ENCODE results near the gene CRLF1.
"Not testable (repeated sequence)": the region's sequence is repeated elsewhere in the genome, so short reads cannot be mapped to it uniquely, and the experiment has no call there.

The CRLF1 gene

DNA sequence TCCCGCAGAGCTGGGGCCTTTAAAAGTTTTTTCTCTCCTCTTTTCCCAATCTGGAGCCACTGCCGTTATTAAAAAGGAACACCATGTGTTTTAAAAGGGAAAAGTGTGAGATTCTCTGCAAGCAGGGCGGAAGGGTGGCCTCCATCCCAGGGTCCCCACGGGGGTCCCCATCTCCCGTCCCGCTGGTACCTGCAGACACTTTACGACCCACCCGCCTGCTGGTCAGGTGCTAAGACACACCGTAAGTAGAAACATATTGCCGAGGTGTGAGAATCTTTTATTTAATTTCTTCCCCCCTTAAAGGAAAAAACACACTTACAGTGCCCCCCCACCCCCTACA lies 1.8 kb downstream of the CRLF1 start:
- no peaks in the 10 kb centered on the region for H3K36me3 ChIP-seq (replicated peaks; ENCODE audit: low read depth, low read length)
- H2AFZ ChIP-seq (ENCODE audit: low read depth, low read length), result no peak overlapping the region
- H3K4me1 ChIP-seq (ENCODE audit: low read length), result no peaks in the 10 kb centered on the region
- H3K4me2 ChIP-seq (ENCODE audit: low read length), result no peak overlapping the region
- H3K9ac ChIP-seq (ENCODE audit: low read length), result no peak overlapping the region
- H3K4me3 ChIP-seq (ENCODE audit: low read length), result no peak overlapping the region
- H3K27me3 ChIP-seq (ENCODE audit: low read depth, low read length), result peaks cover 28% of the 10 kb centered on the region
- H3K27ac ChIP-seq (ENCODE audit: low read length), result no peak overlapping the region
- no peaks in the 10 kb centered on the region for H3K79me2 ChIP-seq (ENCODE audit: low read length)
- no peaks in the 10 kb centered on the region for H4K20me1 ChIP-seq (ENCODE audit: insufficient read depth, low read length)
- TF ChIP-seq EZH2phosphoT487 (IDR thresholded peaks at IDR 0.05; ENCODE audit: low read depth), result no peak
- TF ChIP-seq, protein P1, sequence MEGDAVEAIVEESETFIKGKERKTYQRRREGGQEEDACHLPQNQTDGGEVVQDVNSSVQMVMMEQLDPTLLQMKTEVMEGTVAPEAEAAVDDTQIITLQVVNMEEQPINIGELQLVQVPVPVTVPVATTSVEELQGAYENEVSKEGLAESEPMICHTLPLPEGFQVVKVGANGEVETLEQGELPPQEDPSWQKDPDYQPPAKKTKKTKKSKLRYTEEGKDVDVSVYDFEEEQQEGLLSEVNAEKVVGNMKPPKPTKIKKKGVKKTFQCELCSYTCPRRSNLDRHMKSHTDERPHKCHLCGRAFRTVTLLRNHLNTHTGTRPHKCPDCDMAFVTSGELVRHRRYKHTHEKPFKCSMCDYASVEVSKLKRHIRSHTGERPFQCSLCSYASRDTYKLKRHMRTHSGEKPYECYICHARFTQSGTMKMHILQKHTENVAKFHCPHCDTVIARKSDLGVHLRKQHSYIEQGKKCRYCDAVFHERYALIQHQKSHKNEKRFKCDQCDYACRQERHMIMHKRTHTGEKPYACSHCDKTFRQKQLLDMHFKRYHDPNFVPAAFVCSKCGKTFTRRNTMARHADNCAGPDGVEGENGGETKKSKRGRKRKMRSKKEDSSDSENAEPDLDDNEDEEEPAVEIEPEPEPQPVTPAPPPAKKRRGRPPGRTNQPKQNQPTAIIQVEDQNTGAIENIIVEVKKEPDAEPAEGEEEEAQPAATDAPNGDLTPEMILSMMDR (IDR thresholded peaks at IDR 0.05; ENCODE audit: low read depth, low read length), result no peak
- no peaks in the 10 kb centered on the region for H3K9me3 ChIP-seq (ENCODE audit: insufficient read depth, low read length)

DNA sequence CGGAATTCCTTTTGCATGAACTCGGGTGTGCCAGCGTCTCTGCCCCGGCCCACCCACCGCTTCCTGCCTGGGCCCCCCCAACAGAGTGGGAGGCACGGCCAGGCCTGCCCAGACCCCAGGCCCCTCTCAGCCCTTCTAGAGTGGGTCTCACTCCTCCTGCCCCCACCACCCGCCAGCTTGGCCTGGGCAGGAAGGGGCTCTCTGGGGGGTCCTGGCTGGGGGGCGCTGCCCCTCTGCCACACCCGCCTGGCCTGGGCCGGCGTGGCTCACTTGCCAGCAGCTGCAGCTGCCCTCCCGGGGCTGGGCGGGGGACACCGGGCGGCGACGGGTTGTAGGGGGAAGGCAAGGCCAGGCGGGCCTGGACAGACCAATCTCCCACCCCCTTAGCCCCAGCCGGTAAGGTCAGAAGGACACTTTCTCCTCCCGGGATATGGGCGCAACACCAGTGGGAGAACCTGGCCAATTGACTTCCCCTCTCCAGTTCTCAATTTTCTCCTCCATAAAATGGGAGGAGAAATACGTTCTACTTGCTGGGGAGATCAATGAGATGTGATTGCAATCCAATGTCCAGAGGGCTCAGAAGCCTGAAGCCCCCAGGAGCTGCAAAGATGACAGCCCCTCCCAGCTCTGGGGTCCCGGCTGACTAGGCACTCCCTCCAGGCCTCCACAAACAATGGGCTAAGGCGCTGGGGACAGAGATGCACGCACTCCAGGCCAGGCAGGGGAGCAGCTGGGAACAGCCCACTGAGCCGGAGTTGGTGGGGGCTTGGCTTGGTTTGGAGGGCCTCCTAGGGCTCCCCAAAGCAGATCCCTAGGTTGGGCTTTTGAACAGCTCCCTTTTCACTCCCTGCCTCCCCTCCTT lies 2.4 kb downstream of the CRLF1 start:
- Histone ChIP-seq H3K9ac (ENCODE audit: low read length) (no peak overlapping the region), H3K27ac (ENCODE audit: low read length) (no peak overlapping the region), H3K36me3 (replicated peaks; ENCODE audit: low read depth, low read length) (no peaks in the 10 kb centered on the region), H3K4me1 (ENCODE audit: low read length) (no peaks in the 10 kb centered on the region), H4K20me1 (ENCODE audit: insufficient read depth, low read length) (no peaks in the 10 kb centered on the region), H3K4me3 (ENCODE audit: low read length) (no peak overlapping the region), H3K27me3 (ENCODE audit: low read depth, low read length) (peaks cover 22% of the 10 kb centered on the region), H3K9me3 (ENCODE audit: insufficient read depth, low read length) (no peaks in the 10 kb centered on the region), H3K4me2 (ENCODE audit: low read length) (no peak overlapping the region), H3K79me2 (ENCODE audit: low read length) (no peaks in the 10 kb centered on the region), H2AFZ (ENCODE audit: low read depth, low read length) (no peak overlapping the region)
- TF ChIP-seq, protein P1 (IDR thresholded peaks at IDR 0.05; ENCODE audit: low read depth, low read length), result no peak
- no peak for TF ChIP-seq EZH2phosphoT487 (IDR thresholded peaks at IDR 0.05; ENCODE audit: low read depth)

DNA sequence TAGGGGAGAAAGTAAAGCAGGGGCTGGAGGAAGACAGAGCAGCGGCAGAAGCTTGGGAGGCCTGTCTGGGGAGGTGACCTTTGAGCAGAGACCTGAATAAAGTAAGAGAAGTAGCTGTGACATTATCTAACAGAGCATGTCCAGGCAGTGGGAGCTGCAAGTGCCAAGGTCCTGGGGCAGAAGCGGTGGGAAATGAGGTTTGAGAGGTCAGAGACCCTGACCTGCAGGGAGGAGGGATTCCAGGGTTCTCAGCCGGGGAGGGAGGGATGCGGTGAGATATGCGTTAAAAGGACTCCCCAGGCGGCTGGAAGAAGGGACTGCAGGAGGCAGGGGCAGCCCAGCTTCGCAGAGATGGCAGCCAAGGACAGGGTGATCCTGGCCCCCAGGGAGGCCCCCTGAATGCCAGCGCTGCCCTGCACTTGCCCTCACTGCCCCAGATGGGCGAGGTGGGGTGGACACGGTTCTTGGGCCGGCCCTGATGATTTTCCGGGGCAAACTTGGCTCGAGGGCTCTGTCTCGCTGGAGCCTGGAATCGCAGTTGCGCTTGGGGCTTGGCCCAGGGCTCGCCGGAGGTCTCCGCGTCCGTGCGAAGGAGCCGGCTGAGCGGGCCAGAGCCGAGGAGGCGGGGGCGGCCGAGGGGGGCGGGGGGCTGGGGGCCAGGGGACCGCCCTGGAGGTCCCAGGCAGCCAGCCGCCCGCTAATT lies 3.2 kb downstream of the CRLF1 start:
- Histone ChIP-seq H3K4me1 (ENCODE audit: low read length) (no peaks in the 10 kb centered on the region), H3K27me3 (ENCODE audit: low read depth, low read length) (peaks cover 14% of the 10 kb centered on the region), H3K79me2 (ENCODE audit: low read length) (no peaks in the 10 kb centered on the region), H4K20me1 (ENCODE audit: insufficient read depth, low read length) (no peaks in the 10 kb centered on the region), H3K4me3 (ENCODE audit: low read length) (no peak overlapping the region), H3K4me2 (ENCODE audit: low read length) (no peak overlapping the region), H3K36me3 (replicated peaks; ENCODE audit: low read depth, low read length) (no peaks in the 10 kb centered on the region), H3K9me3 (ENCODE audit: insufficient read depth, low read length) (no peaks in the 10 kb centered on the region), H2AFZ (ENCODE audit: low read depth, low read length) (no peak overlapping the region), H3K9ac (ENCODE audit: low read length) (no peak overlapping the region), H3K27ac (ENCODE audit: low read length) (no peak overlapping the region)
- no peak for TF ChIP-seq EZH2phosphoT487 (IDR thresholded peaks at IDR 0.05; ENCODE audit: low read depth)
- TF ChIP-seq, protein P1 (IDR thresholded peaks at IDR 0.05; ENCODE audit: low read depth, low read length), result no peak

DNA sequence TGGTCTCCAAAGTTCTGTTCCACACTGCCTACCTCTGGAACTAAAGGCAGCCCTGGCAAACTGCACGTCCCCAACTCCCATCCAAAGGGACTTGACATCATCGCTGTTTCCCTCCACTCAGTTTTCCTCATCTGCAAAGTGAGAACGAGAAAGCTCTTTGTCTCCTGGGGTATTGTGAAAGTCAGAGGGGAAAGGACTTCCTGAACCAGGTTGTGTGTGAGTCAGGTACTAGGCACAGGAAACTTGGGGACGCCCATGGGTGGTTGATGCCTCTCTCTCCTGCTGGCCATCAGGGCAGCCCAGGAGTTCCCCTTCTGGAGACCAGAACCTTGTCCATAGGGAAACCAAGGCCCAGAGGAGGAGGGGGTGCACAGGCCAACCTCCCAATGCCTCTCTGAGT lies 4.7 kb downstream of the CRLF1 start:
- Histone ChIP-seq H3K4me3 (ENCODE audit: low read length) (no peak overlapping the region), H3K27ac (ENCODE audit: low read length) (no peak overlapping the region), H3K4me1 (ENCODE audit: low read length) (no peaks in the 10 kb centered on the region), H3K79me2 (ENCODE audit: low read length) (no peaks in the 10 kb centered on the region), H4K20me1 (ENCODE audit: insufficient read depth, low read length) (no peaks in the 10 kb centered on the region), H3K9me3 (ENCODE audit: insufficient read depth, low read length) (no peaks in the 10 kb centered on the region), H3K9ac (ENCODE audit: low read length) (no peak overlapping the region), H3K36me3 (replicated peaks; ENCODE audit: low read depth, low read length) (no peaks in the 10 kb centered on the region), H2AFZ (ENCODE audit: low read depth, low read length) (no peak overlapping the region), H3K27me3 (ENCODE audit: low read depth, low read length) (peaks cover 8% of the 10 kb centered on the region), H3K4me2 (ENCODE audit: low read length) (no peak overlapping the region)
- TF ChIP-seq EZH2phosphoT487 (IDR thresholded peaks at IDR 0.05; ENCODE audit: low read depth), result no peak
- TF ChIP-seq, protein P1 (IDR thresholded peaks at IDR 0.05; ENCODE audit: low read depth, low read length), result no peak

DNA sequence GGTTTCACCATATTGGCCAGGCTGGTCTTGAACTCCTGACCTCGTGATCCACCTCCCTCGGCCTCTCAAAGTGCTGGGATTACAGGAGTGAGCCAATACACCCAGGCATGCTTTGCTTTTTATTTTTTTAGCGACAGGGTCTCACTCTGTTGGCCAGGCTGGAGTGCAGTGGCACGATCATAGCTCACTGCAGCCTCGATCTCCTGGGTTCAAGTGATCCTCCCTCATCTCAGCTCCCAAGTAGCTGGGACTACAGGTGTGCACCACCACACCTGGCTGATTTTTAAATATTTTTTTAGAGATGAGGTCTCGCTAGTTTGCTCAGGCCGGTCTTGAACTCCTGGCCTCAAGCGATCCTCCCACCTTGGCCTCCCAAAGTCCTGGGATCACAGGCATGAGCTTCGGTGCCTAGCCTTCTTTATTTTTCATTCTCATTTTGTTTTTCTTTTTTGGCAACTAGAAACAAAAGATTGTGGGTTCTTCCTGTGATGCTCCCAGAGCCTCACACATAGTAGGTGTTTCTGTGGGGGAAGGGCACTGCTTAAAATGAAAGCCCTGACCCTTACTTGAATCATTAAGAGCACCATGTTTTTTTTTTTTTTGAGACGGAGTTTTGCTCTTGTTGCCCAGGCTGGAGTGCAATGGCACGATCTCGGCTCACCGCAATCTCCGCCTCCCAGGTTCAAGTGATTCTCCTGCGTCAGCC lies 5.8 kb downstream of the CRLF1 start:
- H3K4me3 ChIP-seq (ENCODE audit: low read length); H3K9ac ChIP-seq (ENCODE audit: low read length); H3K36me3 ChIP-seq (replicated peaks; ENCODE audit: low read depth, low read length); H3K79me2 ChIP-seq (ENCODE audit: low read length); H4K20me1 ChIP-seq (ENCODE audit: insufficient read depth, low read length); H2AFZ ChIP-seq (ENCODE audit: low read depth, low read length); H3K4me1 ChIP-seq (ENCODE audit: low read length); H3K27me3 ChIP-seq (ENCODE audit: low read depth, low read length); H3K4me2 ChIP-seq (ENCODE audit: low read length); H3K9me3 ChIP-seq (ENCODE audit: insufficient read depth, low read length); H3K27ac ChIP-seq (ENCODE audit: low read length): not testable (repeated sequence)

Data from OCI-LY3 (cell line).